NCI-H128 (cell line): ENCODE data around the gene NAXE.
"Not testable (repeated sequence)": the region's sequence is repeated elsewhere in the genome, so short reads cannot be mapped to it uniquely, and the experiment has no call there.

Experiments used
- DNase-seq: peaks from one replicate; lab custom pipeline; 2025; ENCODE audit not compliant: unreplicated experiment; lab: John Stamatoyannopoulos, UW

NAXE gene

GRCh38 chr1:156622581-156623297 is 31.2 kb downstream of the NAXE start:
- DNase-seq: no peak

GRCh38 chr1:156623946-156624813 is 32.6 kb downstream of the NAXE start:
- DNase-seq: peak; percentile 34

GRCh38 chr1:156624814-156625435 is 33.3 kb downstream of the NAXE start:
- no peak for DNase-seq

GRCh38 chr1:156625436-156626078 is 34.0 kb downstream of the NAXE start:
- DNase-seq: peak; percentile 63

- DNase-seq: no peak
These were observed 34.5 kb downstream of the NAXE start for GRCh38 chr1:156626079-156626438.

GRCh38 chr1:156627313-156627880 is 35.8 kb downstream of the NAXE start:
- peak; percentile 23 for DNase-seq

GRCh38 chr1:156629823-156630449 is 38.4 kb downstream of the NAXE start:
- DNase-seq: no peak

GRCh38 chr1:156631152-156631551 is 39.6 kb downstream of the NAXE start:
- not testable (repeated sequence) for DNase-seq

- no peak for DNase-seq
These were observed 40.8 kb downstream of the NAXE start for GRCh38 chr1:156632355-156632754.

GRCh38 chr1:156638189-156638985 is 46.8 kb downstream of the NAXE start:
- DNase-seq: no peak

- no peak for DNase-seq
These were observed 48.1 kb downstream of the NAXE start for GRCh38 chr1:156639601-156640101.

- no peak for DNase-seq
These were observed 49.5 kb downstream of the NAXE start for GRCh38 chr1:156640842-156641706.

- DNase-seq: no peak
These were observed 50.2 kb downstream of the NAXE start, which contains the start of gene BCAN for GRCh38 chr1:156641761-156642264. TSS of gene BCAN (plus strand) at chr1:156642117. CDS start at chr1:156646055, 3,938 bp downstream.

GRCh38 chr1:156642265-156643048 is 50.9 kb downstream of the NAXE start:
- DNase-seq: no peak

- DNase-seq: no peak
These were observed 51.6 kb downstream of the NAXE start for GRCh38 chr1:156643049-156643777.

- DNase-seq: no peak
These were observed 52.2 kb downstream of the NAXE start for GRCh38 chr1:156643778-156644092.
